ENCODE data around the gene KCNK5.

GRCh38 chr6:39236742-39237141 is 7.5 kb upstream of the KCNK5 start:
- TF ChIP-seq, protein P1, sequence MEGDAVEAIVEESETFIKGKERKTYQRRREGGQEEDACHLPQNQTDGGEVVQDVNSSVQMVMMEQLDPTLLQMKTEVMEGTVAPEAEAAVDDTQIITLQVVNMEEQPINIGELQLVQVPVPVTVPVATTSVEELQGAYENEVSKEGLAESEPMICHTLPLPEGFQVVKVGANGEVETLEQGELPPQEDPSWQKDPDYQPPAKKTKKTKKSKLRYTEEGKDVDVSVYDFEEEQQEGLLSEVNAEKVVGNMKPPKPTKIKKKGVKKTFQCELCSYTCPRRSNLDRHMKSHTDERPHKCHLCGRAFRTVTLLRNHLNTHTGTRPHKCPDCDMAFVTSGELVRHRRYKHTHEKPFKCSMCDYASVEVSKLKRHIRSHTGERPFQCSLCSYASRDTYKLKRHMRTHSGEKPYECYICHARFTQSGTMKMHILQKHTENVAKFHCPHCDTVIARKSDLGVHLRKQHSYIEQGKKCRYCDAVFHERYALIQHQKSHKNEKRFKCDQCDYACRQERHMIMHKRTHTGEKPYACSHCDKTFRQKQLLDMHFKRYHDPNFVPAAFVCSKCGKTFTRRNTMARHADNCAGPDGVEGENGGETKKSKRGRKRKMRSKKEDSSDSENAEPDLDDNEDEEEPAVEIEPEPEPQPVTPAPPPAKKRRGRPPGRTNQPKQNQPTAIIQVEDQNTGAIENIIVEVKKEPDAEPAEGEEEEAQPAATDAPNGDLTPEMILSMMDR (IDR thresholded peaks at IDR 0.05 in 4 of 5, conservative IDR thresholded peaks at IDR 0.05 in 1 of 5): no peak
- TF ChIP-seq POLR2A (IDR thresholded peaks at IDR 0.05): no peak

Measured in gastrocnemius medialis (tissue), 4 donors.